ENCODE data around the gene DCLK1. TPM values are rescaled to one million over a fixed set of nuclear protein-coding genes. Genes with fewer than 3 reads are reported as not detected.

DCLK1 gene
- 127 TPM for total RNA-seq

DNA sequence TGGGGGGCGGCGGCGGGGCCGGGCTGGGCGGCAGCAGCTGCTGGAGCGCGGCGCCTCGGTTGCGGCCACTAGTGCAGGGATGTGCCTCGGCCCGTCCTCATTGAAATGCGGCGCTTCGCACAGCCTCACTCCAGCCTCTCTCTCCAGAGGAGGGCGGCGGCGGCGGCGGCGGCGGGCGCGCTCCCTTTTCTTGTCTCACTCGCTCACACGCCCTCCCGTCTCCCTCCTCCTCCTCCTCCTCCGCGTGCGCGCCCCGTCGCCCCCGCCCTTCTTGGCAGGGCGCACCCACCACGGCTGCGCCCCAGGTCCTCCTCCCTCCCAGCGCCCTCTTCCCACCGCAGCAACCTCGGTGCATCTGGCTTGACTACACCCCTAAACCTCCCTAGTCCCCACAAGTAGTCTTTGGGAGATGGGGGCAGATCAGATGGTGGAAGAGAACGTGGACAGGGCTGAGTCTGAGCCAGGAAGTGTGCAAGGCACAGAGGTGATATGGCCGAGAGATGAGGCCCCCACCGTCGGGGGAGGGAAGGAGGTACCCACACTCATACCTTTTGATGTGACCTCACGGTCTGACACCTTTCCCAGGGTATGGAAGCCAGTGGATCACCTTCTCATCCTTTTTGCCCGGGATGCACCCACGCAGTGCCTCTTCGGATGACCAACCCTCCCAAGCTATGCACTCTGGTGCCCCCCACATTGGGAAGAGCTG, at the start of gene DCLK1:
DCLK1 (minus strand) TSS at position 161 of the 709 bp plus-strand sequence.

Other genes starting within 250 kb of the DCLK1 start
- 1.9 TPM for gene SOHLH2, start 83.2 kb upstream of the DCLK1 start, total RNA-seq
- 17.2 TPM for gene CCDC169, start 166.4 kb upstream of the DCLK1 start, total RNA-seq
- gene SPART, start 215.0 kb upstream of the DCLK1 start, total RNA-seq = 128 TPM